ENCODE data around the gene NHS.

GRCh38 chrX:17397074-17397473 is 22.1 kb downstream of the NHS start:
- TF ChIP-seq CTCF (IDR thresholded peaks at IDR 0.05) (no peak), EZH2phosphoT487 (IDR thresholded peaks at IDR 0.05) (no peak)

All from neural progenitor cell (in vitro differentiated cells).